Tibial nerve (tissue), 4 donors: ENCODE data around the gene PYGM.

ENCODE experiments used
- CTCF ChIP-seq, 5 experiments: fragments of 200-600 bp in 3 of 5; fragments of 450-650 bp in 2 of 5; sonication (generic) in 3 of 5; IDR thresholded peaks; one replicate each; pipeline ENCODE4 v1.5.1; 2016 to 2019; ENCODE audit warnings: antibody characterized with exemption in 5 of 5, mild to moderate bottlenecking in 3 of 5, moderate library complexity in 2 of 5
- EP300 ChIP-seq, 2 donors: sonication (generic); formaldehyde crosslinking; IDR thresholded peaks; one replicate each; pipeline ENCODE4 v1.6.1; 2017; ENCODE audit warnings: antibody characterized with exemption in 2 of 2, mild to moderate bottlenecking in 1 of 2
- POLR2A ChIP-seq, 2 donors: fragments of 450-650 bp; IDR thresholded peaks; one replicate each; pipeline ENCODE4 v1.6.1; 2017; ENCODE audit warnings: antibody characterized with exemption in 2 of 2, mild to moderate bottlenecking in 2 of 2, moderate library complexity in 2 of 2

- no peak for TF ChIP-seq CTCF (IDR thresholded peaks at IDR 0.05)
- no peak for TF ChIP-seq POLR2A (IDR thresholded peaks at IDR 0.05)
- no peak for TF ChIP-seq EP300 (IDR thresholded peaks at IDR 0.05)
Observed at GRCh38 chr11:64735725-64736259, 24.0 kb downstream of the PYGM start.
